ENCODE results near the gene MAD2L1BP. TPM values are rescaled to one million over a fixed set of nuclear protein-coding genes. Genes with fewer than 3 reads are reported as not detected.
"Not testable (repeated sequence)": the region's sequence is repeated elsewhere in the genome, so short reads cannot be mapped to it uniquely, and the experiment has no call there.

Gene MAD2L1BP
- total RNA-seq, 1 donor = 20.6 TPM

DNA sequence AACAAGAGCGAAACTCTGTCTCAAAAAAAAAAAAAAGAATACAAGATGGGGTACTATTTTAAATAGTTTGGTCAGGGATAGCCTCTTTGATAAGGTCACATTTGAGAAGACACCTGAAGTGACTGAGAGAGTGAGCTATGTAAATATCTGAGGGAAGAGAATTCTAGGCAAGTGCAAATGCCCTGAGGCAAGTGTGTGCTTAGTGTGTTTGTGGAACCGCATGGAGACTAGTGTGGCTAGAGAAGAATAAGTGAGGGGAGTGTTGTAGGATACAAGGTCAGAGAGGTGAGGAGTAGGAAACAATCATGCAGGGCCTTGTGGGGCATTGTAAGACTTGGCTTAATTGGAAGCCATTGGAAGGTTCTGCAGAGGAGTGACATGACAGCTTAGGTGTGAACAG is 12.6 kb downstream of the MAD2L1BP start:
- no peak overlapping the region for H3K4me3 ChIP-seq (ENCODE audit: low read depth, low read length)
- DNase-seq (ENCODE audit: low read depth) = no peak
- TF ChIP-seq, protein P1, sequence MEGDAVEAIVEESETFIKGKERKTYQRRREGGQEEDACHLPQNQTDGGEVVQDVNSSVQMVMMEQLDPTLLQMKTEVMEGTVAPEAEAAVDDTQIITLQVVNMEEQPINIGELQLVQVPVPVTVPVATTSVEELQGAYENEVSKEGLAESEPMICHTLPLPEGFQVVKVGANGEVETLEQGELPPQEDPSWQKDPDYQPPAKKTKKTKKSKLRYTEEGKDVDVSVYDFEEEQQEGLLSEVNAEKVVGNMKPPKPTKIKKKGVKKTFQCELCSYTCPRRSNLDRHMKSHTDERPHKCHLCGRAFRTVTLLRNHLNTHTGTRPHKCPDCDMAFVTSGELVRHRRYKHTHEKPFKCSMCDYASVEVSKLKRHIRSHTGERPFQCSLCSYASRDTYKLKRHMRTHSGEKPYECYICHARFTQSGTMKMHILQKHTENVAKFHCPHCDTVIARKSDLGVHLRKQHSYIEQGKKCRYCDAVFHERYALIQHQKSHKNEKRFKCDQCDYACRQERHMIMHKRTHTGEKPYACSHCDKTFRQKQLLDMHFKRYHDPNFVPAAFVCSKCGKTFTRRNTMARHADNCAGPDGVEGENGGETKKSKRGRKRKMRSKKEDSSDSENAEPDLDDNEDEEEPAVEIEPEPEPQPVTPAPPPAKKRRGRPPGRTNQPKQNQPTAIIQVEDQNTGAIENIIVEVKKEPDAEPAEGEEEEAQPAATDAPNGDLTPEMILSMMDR (IDR thresholded peaks at IDR 0.05; ENCODE audit: insufficient read depth, low read length) = no peak

DNA sequence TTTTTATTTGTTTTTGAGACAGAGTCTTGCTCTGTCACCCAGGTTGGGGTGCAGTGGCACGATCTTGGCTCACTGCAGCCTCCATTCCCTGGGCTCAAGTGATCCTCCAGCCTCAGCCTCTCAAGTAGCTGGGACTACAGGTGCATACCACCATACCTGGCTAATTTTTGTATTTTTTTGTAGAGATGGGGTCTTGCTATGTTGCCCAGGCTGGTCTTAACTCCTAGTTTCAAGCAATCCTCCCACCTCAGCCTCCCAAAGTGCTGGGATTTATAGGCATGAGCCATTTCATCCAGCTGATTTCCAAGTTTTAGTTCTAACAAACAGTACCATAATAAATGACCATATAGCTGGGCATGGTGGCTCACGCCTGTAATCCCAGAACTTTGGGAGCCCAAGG is 17.2 kb downstream of the MAD2L1BP start:
- H3K4me3 ChIP-seq (ENCODE audit: low read depth, low read length); DNase-seq (ENCODE audit: low read depth): not testable (repeated sequence)

DNA sequence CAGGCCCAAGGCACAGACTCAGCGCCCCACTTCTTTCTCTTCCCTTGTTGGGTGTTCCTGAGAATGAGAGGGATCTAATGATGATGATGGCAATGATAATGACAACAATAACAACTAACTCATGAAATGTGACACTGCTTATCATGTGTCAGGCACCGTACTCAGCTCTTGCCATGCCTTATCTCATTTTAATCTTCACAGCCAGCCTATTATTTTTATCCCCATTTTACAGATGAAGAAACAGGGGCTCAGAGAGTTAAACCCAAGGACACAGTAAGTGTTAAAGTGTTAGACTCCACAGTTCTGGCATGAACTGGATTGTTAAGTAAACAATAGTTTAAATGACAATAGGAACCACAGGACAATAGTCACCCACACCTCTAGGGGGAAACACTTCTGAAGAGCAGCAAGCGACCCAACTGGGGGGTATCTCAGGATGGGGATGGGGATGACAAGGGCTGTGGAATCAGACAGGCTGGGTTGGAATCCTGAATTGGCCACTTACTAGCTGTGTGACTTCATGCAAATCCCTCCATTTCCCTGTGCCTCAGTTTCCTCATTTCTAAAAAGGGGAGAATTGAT is 21.7 kb downstream of the MAD2L1BP start:
- no peak for DNase-seq (ENCODE audit: low read depth)
- no peak overlapping the region for H3K4me3 ChIP-seq (ENCODE audit: low read depth, low read length)
- TF ChIP-seq, protein P1 (IDR thresholded peaks at IDR 0.05; ENCODE audit: insufficient read depth, low read length) = no peak

DNA sequence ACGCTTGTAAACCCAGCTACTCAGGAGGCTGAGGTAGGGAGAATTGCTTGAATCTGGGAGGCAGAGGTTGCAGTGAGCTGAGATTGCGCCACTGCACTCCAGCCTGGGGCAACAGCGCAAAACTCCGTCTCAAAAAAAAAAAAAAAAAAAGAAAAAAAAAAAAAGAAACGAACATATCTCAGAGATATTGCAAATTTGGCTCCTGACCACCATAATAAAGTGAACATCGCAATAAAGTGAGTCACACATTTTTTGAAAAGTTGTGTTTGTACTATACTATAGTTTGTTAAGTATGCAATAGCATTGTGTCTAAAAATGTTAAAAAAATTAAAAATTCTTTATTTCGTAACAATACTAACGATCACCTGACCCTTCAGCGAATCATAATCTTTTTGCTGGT is 22.5 kb downstream of the MAD2L1BP start:
- TF ChIP-seq, protein P1 (IDR thresholded peaks at IDR 0.05; ENCODE audit: insufficient read depth, low read length) = no peak

DNA sequence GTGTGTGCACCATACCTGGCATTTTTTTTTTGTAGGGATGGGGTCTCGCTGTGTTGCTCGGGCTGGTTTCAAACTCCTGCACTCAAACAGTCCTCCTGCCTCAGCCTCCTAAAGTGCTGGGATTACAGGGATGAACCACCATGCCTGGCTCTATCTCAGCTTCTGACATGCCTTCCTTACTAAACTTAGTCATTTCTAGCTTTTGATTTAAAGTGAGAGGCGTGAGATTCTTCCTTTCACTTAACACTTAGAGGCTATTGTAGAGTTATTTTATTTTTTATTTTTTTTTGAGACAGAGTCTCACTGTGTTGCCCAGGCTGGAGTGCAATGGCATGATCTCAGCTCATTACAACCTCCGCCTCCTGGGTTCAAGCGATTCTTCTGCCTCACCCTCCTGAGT is 27.3 kb downstream of the MAD2L1BP start:
- not testable (repeated sequence) for DNase-seq (ENCODE audit: low read depth); H3K4me3 ChIP-seq (ENCODE audit: low read depth, low read length)

More for the DNA sequence above, 22.5 kb downstream of the MAD2L1BP start:
- DNase-seq (ENCODE audit: low read depth) = no peak
- no peak overlapping the region for H3K4me3 ChIP-seq (ENCODE audit: low read depth, low read length)

DNA sequence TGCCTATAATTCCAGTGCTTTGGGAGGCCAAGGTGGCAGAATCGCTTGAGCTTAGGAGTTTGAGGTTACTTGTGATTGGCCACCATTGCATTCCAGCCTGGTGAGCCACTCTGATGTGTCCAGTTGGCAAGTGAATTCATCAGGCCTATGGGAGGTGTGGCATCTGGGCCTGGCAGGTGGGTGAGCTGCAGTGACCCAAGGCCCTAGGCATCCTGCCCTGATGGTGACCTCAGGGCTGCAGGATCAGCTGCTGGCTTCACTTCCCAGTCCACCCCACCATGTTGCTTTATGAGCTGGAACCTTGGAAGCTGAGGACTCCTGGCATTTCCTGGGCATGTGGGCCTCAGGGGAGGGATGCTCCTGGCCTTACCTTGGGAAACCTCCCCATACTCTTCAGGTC is 29.7 kb downstream of the MAD2L1BP start:
- DNase-seq (ENCODE audit: low read depth) = no peak
- TF ChIP-seq, protein P1 (IDR thresholded peaks at IDR 0.05; ENCODE audit: insufficient read depth, low read length) = no peak
- no peak overlapping the region for H3K4me3 ChIP-seq (ENCODE audit: low read depth, low read length)

DNA sequence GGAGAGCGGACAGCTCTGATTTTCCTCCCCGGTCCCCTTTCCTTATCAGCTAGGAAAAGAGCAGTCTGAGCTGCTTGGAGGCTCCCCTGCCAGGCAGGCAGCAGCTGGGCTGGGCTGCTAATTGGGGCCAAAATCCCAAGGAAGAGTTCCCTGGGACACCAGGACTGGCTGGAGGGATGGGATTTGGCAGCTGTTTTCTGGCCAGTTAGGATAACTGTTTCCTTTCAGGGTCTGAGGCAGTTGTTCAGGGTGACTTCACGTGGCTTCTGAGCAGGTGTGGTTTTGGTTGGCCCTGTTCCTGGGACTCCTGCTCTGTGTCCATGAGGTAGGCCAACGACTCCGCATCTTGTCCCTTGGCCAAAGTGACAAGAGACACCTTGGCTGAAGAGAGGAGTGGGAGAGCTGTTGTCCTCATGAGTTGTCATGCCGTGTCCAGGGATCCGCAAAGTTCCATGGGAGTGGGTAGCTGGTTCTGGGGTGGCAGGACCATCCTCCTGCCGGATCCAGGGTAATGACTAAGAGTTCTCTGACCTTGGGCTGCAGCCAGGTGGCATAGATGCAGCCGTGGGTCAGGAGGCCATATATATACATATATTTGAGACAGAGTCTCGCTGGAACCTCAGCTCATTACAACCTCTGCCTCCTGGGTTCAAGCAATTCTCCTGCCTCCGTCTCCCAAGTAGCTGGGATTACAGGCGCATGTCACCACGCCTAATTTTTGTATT is 30.7 kb downstream of the MAD2L1BP start:
- DNase-seq (ENCODE audit: low read depth) = no peak

More for the DNA sequence above, 30.7 kb downstream of the MAD2L1BP start:
- TF ChIP-seq, protein P1 (IDR thresholded peaks at IDR 0.05; ENCODE audit: insufficient read depth, low read length) = no peak
- H3K4me3 ChIP-seq (ENCODE audit: low read depth, low read length) = no peak overlapping the region
